ENCODE results near the gene WFIKKN1. TPM values are rescaled to one million over a fixed set of nuclear protein-coding genes. Genes with fewer than 3 reads are reported as not detected.

Gene WFIKKN1
- total RNA-seq, 1 donor from 2014 or later = not detected

GRCh38 chr16:662095-662494 is 31.3 kb downstream of the WFIKKN1 start:
- Histone ChIP-seq H3K36me3 (ENCODE audit: control insufficient read depth, insufficient read depth, low read length) (peaks cover 7% of the 10 kb centered on the region), H3K27me3 (ENCODE audit: control insufficient read depth, insufficient read depth, low read length) (no peaks in the 10 kb centered on the region), H3K4me3 (ENCODE audit: low read depth, low read length) (no peak overlapping the region)
- TF ChIP-seq CTCF (IDR thresholded peaks at IDR 0.05; ENCODE audit: insufficient read depth, low read length, severe bottlenecking) = no peak
- FAIRE-seq = no peak
- no peak for DNase-seq (ENCODE audit: low read depth)

DNA sequence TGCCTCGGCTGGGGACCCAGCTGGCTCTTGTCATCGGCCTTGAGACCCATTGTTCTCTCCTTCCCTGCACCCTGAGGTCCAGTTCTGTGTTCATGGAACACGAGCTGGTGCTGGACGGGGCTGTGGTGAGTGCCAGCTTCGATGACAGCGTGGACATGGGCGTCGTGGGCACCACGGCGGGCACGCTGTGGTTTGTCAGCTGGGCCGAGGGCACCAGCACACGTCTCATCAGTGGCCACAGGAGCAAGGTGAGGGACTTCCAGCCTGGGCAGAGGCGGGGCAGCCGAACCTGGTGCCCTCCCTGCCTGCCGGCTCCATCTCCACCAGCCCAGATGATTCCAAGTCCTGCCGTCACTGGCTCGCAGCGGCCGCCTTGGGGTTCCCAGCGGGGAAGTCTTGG is 31.8 kb downstream of the WFIKKN1 start:
- Histone ChIP-seq H3K27me3 (ENCODE audit: control insufficient read depth, insufficient read depth, low read length) (no peaks in the 10 kb centered on the region), H3K4me3 (ENCODE audit: low read depth, low read length) (no peak overlapping the region), H3K36me3 (ENCODE audit: control insufficient read depth, insufficient read depth, low read length) (peaks cover 7% of the 10 kb centered on the region)
- FAIRE-seq (no peak), DNase-seq (ENCODE audit: low read depth) (no peak)
- TF ChIP-seq CTCF (IDR thresholded peaks at IDR 0.05; ENCODE audit: insufficient read depth, low read length, severe bottlenecking) = no peak

DNA sequence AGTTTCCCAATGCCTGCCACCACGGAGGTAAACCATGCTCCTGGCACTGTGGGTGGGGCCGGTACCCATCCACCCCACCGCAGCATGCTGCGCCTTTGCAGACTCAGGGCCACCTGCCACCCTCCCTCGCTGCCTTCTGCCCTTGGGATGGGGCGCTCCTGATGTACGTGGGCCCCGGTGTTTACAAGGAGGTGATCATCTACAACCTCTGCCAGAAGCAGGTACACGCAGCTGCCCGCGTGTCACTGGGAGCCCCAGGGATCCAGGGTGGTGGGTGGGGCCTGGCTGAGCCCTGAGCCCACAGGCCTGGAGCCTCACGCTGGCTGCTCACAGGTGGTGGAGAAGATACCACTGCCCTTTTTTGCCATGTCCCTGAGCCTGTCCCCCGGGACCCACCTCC is 35.8 kb downstream of the WFIKKN1 start:
- no peak for FAIRE-seq
- Histone ChIP-seq H3K4me3 (ENCODE audit: low read depth, low read length) (no peak overlapping the region), H3K27me3 (ENCODE audit: control insufficient read depth, insufficient read depth, low read length) (no peaks in the 10 kb centered on the region), H3K36me3 (ENCODE audit: control insufficient read depth, insufficient read depth, low read length) (peaks cover 17% of the 10 kb centered on the region)
- no peak for DNase-seq (ENCODE audit: low read depth)
- TF ChIP-seq CTCF (IDR thresholded peaks at IDR 0.05; ENCODE audit: insufficient read depth, low read length, severe bottlenecking) = no peak

GRCh38 chr16:667113-667779 is 36.5 kb downstream of the WFIKKN1 start:
- H3K36me3 ChIP-seq (ENCODE audit: control insufficient read depth, insufficient read depth, low read length) = peaks cover 21% of the 10 kb centered on the region
- no peak overlapping the region for H3K4me3 ChIP-seq (ENCODE audit: low read depth, low read length)
- H3K27me3 ChIP-seq (ENCODE audit: control insufficient read depth, insufficient read depth, low read length) = no peaks in the 10 kb centered on the region
- no peak for TF ChIP-seq CTCF (IDR thresholded peaks at IDR 0.05; ENCODE audit: insufficient read depth, low read length, severe bottlenecking)
- FAIRE-seq = no peak
- no peak for DNase-seq (ENCODE audit: low read depth)

GRCh38 chr16:667780-668518 is 37.2 kb downstream of the WFIKKN1 start, which contains the start of gene RHOT2:
Gene RHOT2 (plus strand): TSS chr16:668132. CDS start chr16:668200, 68 bp downstream.
- peak within 1 kb of the TSS; percentile 98 for H3K4me3 ChIP-seq (ENCODE audit: low read depth, low read length)
- no peak for FAIRE-seq
- TF ChIP-seq CTCF (IDR thresholded peaks at IDR 0.05; ENCODE audit: insufficient read depth, low read length, severe bottlenecking) = peak; percentile 73
- DNase-seq (ENCODE audit: low read depth) = peak; percentile 65
- no peaks in the 10 kb centered on the region for H3K27me3 ChIP-seq (ENCODE audit: control insufficient read depth, insufficient read depth, low read length)
- peaks cover 27% of the 10 kb centered on the region for H3K36me3 ChIP-seq (ENCODE audit: control insufficient read depth, insufficient read depth, low read length)

All from bronchial epithelial cell (primary cell).